Endothelial cell of umbilical vein (primary cell): ENCODE results near the gene ADAMTSL3. TPM values are rescaled to one million over a fixed set of nuclear protein-coding genes. Genes with fewer than 3 reads are reported as not detected.

Source experiments
- BruUV-seq: library from RNA; stranded (reverse); fragments of 400-500 nt; replicated peaks from 2 replicates; lab custom pipeline; 2021; lab: Mats Ljungman, UMichigan
- CTCF ChIA-PET: fragments of 300-600, 350-600 bp; sonication (Branson Sonifier 250); formaldehyde crosslinking; loops from one replicate; lab custom pipeline; 2021; ENCODE audit warnings: antibody characterized with exemption, inconsistent platforms; lab: Charles Lee
- POLR2A ChIA-PET: fragments of 300-600, 350-600 bp; sonication (Branson Sonifier 250); formaldehyde crosslinking; loops from one replicate; lab custom pipeline; 2021; ENCODE audit warnings: antibody characterized with exemption, inconsistent platforms; lab: Charles Lee
- DNase-seq: peaks from one replicate; pipeline ENCODE4 v3.0.0-alpha.2; 2011; ENCODE audit warnings: low read depth, low spot score
- FAIRE-seq: peaks from 2 replicates; lab custom pipeline; 2011; peaks lifted over from hg19 to GRCh38; lab: Jason Lieb, UNC
- H2AFZ ChIP-seq: 2 replicates; pipeline ENCODE4 v1.6.0; 2012; ENCODE audit warnings: low read depth, low read length, control low read depth, inconsistent platforms
- H3K27ac ChIP-seq: 2 replicates; pipeline ENCODE4 v1.5.1; 2011; ENCODE audit warnings: low read depth, mild to moderate bottlenecking, control low read depth, low read length, moderate library complexity; ENCODE audit not compliant: insufficient read depth
- H3K27me3 ChIP-seq, 2 experiments: 2 replicates each; pipeline versions ENCODE4 v1.6.0 to v1.6.1; 2011; ENCODE audit warnings: low read length in 2 of 2, mixed read lengths in 1 of 2; ENCODE audit not compliant: control insufficient read depth in 2 of 2, insufficient read depth in 2 of 2
- H3K36me3 ChIP-seq, 2 experiments: 2 replicates in 1 of 2; 3 replicates in 1 of 2; pipeline ENCODE4 v1.5.1; 2011; ENCODE audit warnings: low read length in 2 of 2, mild to moderate bottlenecking in 1 of 2, moderate library complexity in 1 of 2; ENCODE audit not compliant: control insufficient read depth in 2 of 2, insufficient read depth in 2 of 2; ENCODE audit errors: extremely low read depth in 1 of 2
- H3K4me1 ChIP-seq: 3 replicates; pipeline ENCODE4 v1.5.1; 2011; ENCODE audit warnings: mild to moderate bottlenecking, low read length; ENCODE audit not compliant: control insufficient read depth, insufficient read depth; ENCODE audit errors: extremely low read depth
- H3K4me2 ChIP-seq: 2 replicates; pipeline ENCODE4 v1.6.1; 2011; ENCODE audit warnings: low read length, control low read depth, mixed read lengths; ENCODE audit not compliant: insufficient read depth
- H3K4me3 ChIP-seq, 3 experiments: fragments of 200-600 bp in 1 of 3; sonication (generic), shearing (Covaris generic) in 1 of 3; replicated peaks in 1 of 3; 2 replicates each; pipeline ENCODE4 v1.5.1; 2011 to 2016; ENCODE audit warnings: control low read depth in 3 of 3, low read length in 3 of 3, mild to moderate bottlenecking in 2 of 3, inconsistent platforms in 1 of 3, low read depth in 1 of 3, moderate library complexity in 1 of 3; ENCODE audit not compliant: insufficient read depth in 1 of 3
- H3K79me2 ChIP-seq: 2 replicates; pipeline ENCODE4 v1.6.0; 2012; ENCODE audit warnings: low read length, inconsistent platforms; ENCODE audit not compliant: control insufficient read depth, insufficient read depth
- H3K9ac ChIP-seq: replicated peaks from 2 replicates; pipeline ENCODE3; 2011; ENCODE audit warnings: low read length, control low read depth; ENCODE audit not compliant: insufficient read depth; ENCODE audit errors: extremely low read depth
- H3K9me1 ChIP-seq: replicated peaks from 3 replicates; pipeline ENCODE4 v1.6.0; 2011; ENCODE audit warnings: mild to moderate bottlenecking, low read length; ENCODE audit not compliant: control insufficient read depth, insufficient read depth; ENCODE audit errors: extremely low read depth
- H3K9me3 ChIP-seq: replicated peaks from 2 replicates; pipeline ENCODE4 v1.5.1; 2012; ENCODE audit warnings: low read length, inconsistent platforms; ENCODE audit not compliant: control insufficient read depth, insufficient read depth
- H4K20me1 ChIP-seq: replicated peaks from 2 replicates; pipeline ENCODE3; 2011; ENCODE audit warnings: mild to moderate bottlenecking, low read length; ENCODE audit not compliant: control insufficient read depth, insufficient read depth; ENCODE audit errors: extremely low read depth
- CTCF ChIP-seq, 2 donors: IDR thresholded peaks; 1 replicate in 1 of 2; 2 replicates in 1 of 2; pipeline ENCODE4 v1.5.1; 2011; ENCODE audit warnings: low read length in 2 of 2, mild to moderate bottlenecking in 2 of 2, moderate library complexity in 2 of 2, control low read depth in 1 of 2, inconsistent platforms in 1 of 2, low read depth in 1 of 2; ENCODE audit not compliant: insufficient read depth in 1 of 2; ENCODE audit errors: extremely low read depth in 1 of 2
- EZH2 ChIP-seq: IDR thresholded peaks from 2 replicates; pipeline ENCODE4 v1.6.1; 2012; ENCODE audit warnings: borderline replicate concordance, low read depth, mild to moderate bottlenecking, moderate library complexity, low read length, inconsistent platforms; ENCODE audit not compliant: severe bottlenecking
- FOS ChIP-seq: IDR thresholded peaks from 2 replicates; pipeline ENCODE4 v1.6.1; 2011; ENCODE audit warnings: mild to moderate bottlenecking, low read length, moderate library complexity, borderline replicate concordance; ENCODE audit not compliant: insufficient read depth
- MAX ChIP-seq: IDR thresholded peaks from 2 replicates; pipeline ENCODE4 v1.6.1; 2011; ENCODE audit not compliant: insufficient read depth, insufficient read length
- MYC ChIP-seq: IDR thresholded peaks from one replicate; pipeline ENCODE4 v1.6.1; 2011; ENCODE audit warnings: mild to moderate bottlenecking, low read depth, low read length
- POLR2A ChIP-seq: IDR thresholded peaks from 2 replicates; pipeline ENCODE4 v1.6.1; 2012; ENCODE audit warnings: low read depth, mild to moderate bottlenecking, control low read depth, low read length
- POLR2AphosphoS5 ChIP-seq: IDR thresholded peaks from 2 replicates; pipeline ENCODE4 v1.6.1; 2012; ENCODE audit warnings: low read depth, mild to moderate bottlenecking, control low read depth, low read length, moderate library complexity; ENCODE audit not compliant: insufficient read depth
- dilution Hi-C: fragments of 300-500 bp; cut with MboI; formaldehyde crosslinking; loops from one replicate; pipeline ENCODE4 v1.15.0; 2019; ENCODE audit warnings: low sequenced_read_pairs; ENCODE audit not compliant: extremely low pct_ligation_motif_present
- intact Hi-C: fragments of 100-400 bp; cut with micrococcal nuclease; formaldehyde crosslinking; loops from one replicate; pipeline ENCODE4 v1.10.0; 2022
- polyA plus RNA-seq, 4 experiments: library from polyadenylated mRNA; depleted of rRNA in 3 of 4; stranded (reverse) in 3 of 4; unstranded in 1 of 4; fragments of >200 nt; gene quantifications; 2 replicates each; pipeline versions ENCODE4 v1.2.1 to v1.2.3, GENCODE V29; 2011 to 2012; ENCODE audit warnings: missing spikeins in 1 of 4
- total RNA-seq: library from RNA; stranded (reverse); gene quantifications from 2 replicates; pipeline ENCODE4 v1.2.3, GENCODE V29; 2021

Gene ADAMTSL3
- total and polyA plus RNA-seq, 2 donors (not counting 3 experiments of a cell fraction or from before 2014, with no cell fraction given), result not detected

- Histone ChIP-seq H3K9me3 (no peaks in the 10 kb centered on the region), H3K4me2 (no peak overlapping the region), H3K36me3 (no peaks in the 10 kb centered on the region), H3K4me1 (no peaks in the 10 kb centered on the region), H3K27me3 (no peaks in the 10 kb centered on the region), H3K27ac (no peak overlapping the region), H3K9me1 (no peaks in the 10 kb centered on the region), H3K9ac (no peak overlapping the region), H2AFZ (no peak overlapping the region), H4K20me1 (no peaks in the 10 kb centered on the region), H3K4me3 (no peak overlapping the region), H3K79me2 (no peaks in the 10 kb centered on the region)
- intact Hi-C loops, result no loop called here
- BruUV-seq, result no TSS peak
- dilution Hi-C loops, result no loop called here
- TF ChIP-seq MYC, result no peak
- TF ChIP-seq CTCF (IDR thresholded peaks at IDR 0.05; ENCODE audit: extremely low read depth in 1 of 2, insufficient read depth in 1 of 2, low read depth in 1 of 2, low read length in 2 of 2), result no peak
- no peak for TF ChIP-seq MAX
- TF ChIP-seq FOS, result no peak
- TF ChIP-seq POLR2AphosphoS5, result no peak
- TF ChIP-seq EZH2, result no peak
- TF ChIP-seq POLR2A, result no peak
- FAIRE-seq (no peak), DNase-seq (no peak)
- ChIA-PET CTCF (no interaction called here), POLR2A (no interaction called here)
These were observed 330.7 kb downstream of the ADAMTSL3 start for GRCh38 chr15:83984601-83985000.
